Colonic mucosa (tissue), 4 donors: ENCODE data around the gene CCSAP. TPM values are rescaled to one million over a fixed set of nuclear protein-coding genes. Genes with fewer than 3 reads are reported as not detected.

Experiments
- DNase-seq: peaks from one replicate; pipeline ENCODE4 v3.0.0-alpha.2; 2020
- H3K27ac ChIP-seq: fragments of 200-600 bp; one replicate; pipeline ENCODE4 v1.8.0; 2021
- H3K27me3 ChIP-seq: fragments of 200-600 bp; one replicate; pipeline ENCODE4 v1.8.0; 2021
- H3K36me3 ChIP-seq: fragments of 200-600 bp; one replicate; pipeline ENCODE4 v1.8.0; 2021
- H3K4me1 ChIP-seq: fragments of 200-600 bp; one replicate; pipeline ENCODE4 v1.8.0; 2021; ENCODE audit warnings: mild to moderate bottlenecking
- H3K4me3 ChIP-seq: fragments of 200-600 bp; one replicate; pipeline ENCODE4 v1.8.0; 2021
- H3K9ac ChIP-seq, 2 donors: one replicate each; pipeline ENCODE4 v1.7.0; 2013; ENCODE audit warnings: control low read depth in 2 of 2, low read depth in 2 of 2, low read length in 2 of 2
- H3K9me3 ChIP-seq: fragments of 200-600 bp; one replicate; pipeline ENCODE4 v1.8.0; 2021
- intact Hi-C: fragments of 100-400 bp; cut with DNase I; formaldehyde crosslinking; loops from one replicate; pipeline ENCODE4 v1.14.1; 2022
- total RNA-seq, 2 donors: library from RNA; stranded (reverse); fragmentation: NEBNext Ultra II Directional in 1 of 2; extraction: Animal tissue kit (Norgen Biotek cat#: 25700) in 1 of 2; gene quantifications; one replicate each; pipeline ENCODE4 v1.2.1, GENCODE V29; 2021
- TF ChIP-seq, protein P1 (sequence below): fragments of 200-600 bp; IDR thresholded peaks from one replicate; pipeline ENCODE4 v1.8.0; 2022; ENCODE audit warnings: antibody characterized with exemption, mild to moderate bottlenecking
- donor health status: healthy.
- donor health status: DM: no; HTN: no; CAD: no.
- donor health status: DM: no; HTN: no; CAD: no.

Gene CCSAP
- total RNA-seq, 2 donors from 2014 or later, result 5.2 to 6.2 TPM

DNA sequence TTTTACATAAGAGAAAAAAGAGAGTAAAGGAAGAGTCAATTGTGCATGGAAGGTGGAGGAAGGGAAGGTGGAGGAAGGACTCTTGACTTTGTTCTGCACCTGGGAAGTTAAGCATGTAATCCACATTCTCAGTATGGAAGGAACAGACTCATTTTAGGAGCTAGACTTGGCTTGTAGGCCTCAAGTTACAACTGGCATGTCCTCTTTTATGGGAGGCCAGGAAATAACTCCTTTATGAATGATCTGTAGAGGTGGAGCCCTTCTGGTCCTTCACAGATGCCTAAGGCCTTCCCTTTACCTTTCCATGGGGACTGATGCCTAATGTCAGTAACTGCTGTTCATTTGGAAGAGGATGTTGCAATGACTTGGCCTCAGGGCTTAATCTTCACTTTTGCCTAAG is 29.4 kb upstream of the CCSAP start:
- DNase-seq, result no peak
- no peaks in the 10 kb centered on the region for H3K9me3 ChIP-seq
- H3K27ac ChIP-seq, result no peak overlapping the region
- no peaks in the 10 kb centered on the region for H3K4me1 ChIP-seq
- no peak overlapping the region for H3K9ac ChIP-seq
- no peak overlapping the region for H3K4me3 ChIP-seq
- TF ChIP-seq, protein P1, sequence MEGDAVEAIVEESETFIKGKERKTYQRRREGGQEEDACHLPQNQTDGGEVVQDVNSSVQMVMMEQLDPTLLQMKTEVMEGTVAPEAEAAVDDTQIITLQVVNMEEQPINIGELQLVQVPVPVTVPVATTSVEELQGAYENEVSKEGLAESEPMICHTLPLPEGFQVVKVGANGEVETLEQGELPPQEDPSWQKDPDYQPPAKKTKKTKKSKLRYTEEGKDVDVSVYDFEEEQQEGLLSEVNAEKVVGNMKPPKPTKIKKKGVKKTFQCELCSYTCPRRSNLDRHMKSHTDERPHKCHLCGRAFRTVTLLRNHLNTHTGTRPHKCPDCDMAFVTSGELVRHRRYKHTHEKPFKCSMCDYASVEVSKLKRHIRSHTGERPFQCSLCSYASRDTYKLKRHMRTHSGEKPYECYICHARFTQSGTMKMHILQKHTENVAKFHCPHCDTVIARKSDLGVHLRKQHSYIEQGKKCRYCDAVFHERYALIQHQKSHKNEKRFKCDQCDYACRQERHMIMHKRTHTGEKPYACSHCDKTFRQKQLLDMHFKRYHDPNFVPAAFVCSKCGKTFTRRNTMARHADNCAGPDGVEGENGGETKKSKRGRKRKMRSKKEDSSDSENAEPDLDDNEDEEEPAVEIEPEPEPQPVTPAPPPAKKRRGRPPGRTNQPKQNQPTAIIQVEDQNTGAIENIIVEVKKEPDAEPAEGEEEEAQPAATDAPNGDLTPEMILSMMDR, result no peak
- no peaks in the 10 kb centered on the region for H3K36me3 ChIP-seq
- intact Hi-C loops, result no loop called here
- no peaks in the 10 kb centered on the region for H3K27me3 ChIP-seq

DNA sequence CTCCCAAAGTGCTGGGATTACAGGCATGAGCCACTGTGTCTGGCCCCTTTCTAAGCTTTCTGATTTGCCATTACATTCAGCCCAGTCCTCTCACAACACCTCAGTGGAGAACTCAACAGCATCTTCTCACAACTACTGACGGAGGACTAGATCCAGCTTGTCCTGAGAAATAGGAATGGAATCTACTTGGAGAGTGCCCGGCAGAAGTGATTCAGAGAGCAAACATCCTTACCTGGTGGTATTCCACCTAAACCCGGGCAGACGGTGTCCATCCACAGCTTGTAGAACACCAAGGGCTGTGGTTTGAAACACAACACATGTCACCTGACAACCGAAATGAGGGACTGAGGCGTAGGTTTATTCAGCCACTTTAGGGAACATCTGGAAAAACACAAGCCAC is 28.8 kb upstream of the CCSAP start:
- no peak for DNase-seq
- no peaks in the 10 kb centered on the region for H3K9me3 ChIP-seq
- no peak overlapping the region for H3K4me3 ChIP-seq
- intact Hi-C loops, result no loop called here
- TF ChIP-seq, protein P1, result no peak
- no peaks in the 10 kb centered on the region for H3K36me3 ChIP-seq
- H3K27ac ChIP-seq, result no peak overlapping the region
- H3K9ac ChIP-seq, result no peak overlapping the region
- no peaks in the 10 kb centered on the region for H3K4me1 ChIP-seq
- no peaks in the 10 kb centered on the region for H3K27me3 ChIP-seq

DNA sequence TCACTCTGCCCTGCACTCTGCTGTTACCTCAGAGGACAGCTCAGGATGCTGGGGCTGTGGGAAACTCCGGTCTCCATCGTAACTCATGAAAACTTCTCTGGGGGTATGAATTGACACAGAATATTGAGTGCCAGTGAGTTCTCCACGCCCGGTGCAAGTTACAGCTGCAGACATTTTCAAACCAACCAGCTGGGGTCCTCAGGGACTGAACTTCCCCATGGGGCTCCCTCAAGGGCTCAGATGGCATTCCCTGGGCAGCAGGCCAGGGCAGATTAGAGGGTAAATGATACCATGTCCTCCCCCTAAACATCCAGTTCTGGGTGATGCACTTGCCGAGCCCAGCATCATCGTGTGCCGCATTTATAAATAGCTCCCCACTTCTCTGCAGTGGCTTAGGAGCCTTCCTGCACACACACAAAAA is 27.8 kb upstream of the CCSAP start:
- no peak for DNase-seq
- Histone ChIP-seq H3K9ac (no peak overlapping the region), H3K27ac (no peak overlapping the region), H3K9me3 (no peaks in the 10 kb centered on the region), H3K4me3 (no peak overlapping the region), H3K4me1 (no peaks in the 10 kb centered on the region), H3K36me3 (no peaks in the 10 kb centered on the region), H3K27me3 (no peaks in the 10 kb centered on the region)
- TF ChIP-seq, protein P1, result no peak
- intact Hi-C loops, result no loop called here

DNA sequence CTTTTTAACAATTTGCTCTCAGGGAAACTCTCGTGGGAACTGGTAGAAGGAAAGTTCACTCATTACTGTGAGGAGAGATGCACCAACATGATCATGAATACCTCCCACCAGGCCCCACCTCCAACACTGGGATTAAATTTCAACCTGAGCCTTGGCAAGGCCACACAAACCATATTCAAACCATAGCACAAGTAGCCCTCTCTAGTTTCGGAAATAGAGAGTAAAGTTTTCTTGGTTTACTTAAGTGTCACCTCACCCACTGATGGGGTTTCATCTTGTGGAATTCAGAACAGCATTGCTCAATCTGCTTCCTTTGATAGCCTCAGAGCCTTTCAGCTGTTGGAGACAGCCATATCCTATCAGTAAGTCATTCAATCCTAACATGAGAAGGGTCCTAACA is 25.5 kb upstream of the CCSAP start:
- Histone ChIP-seq H3K4me3 (no peak overlapping the region), H3K9me3 (no peaks in the 10 kb centered on the region), H3K27me3 (no peaks in the 10 kb centered on the region), H3K9ac (no peak overlapping the region), H3K36me3 (no peaks in the 10 kb centered on the region), H3K27ac (no peak overlapping the region), H3K4me1 (no peaks in the 10 kb centered on the region)
- intact Hi-C loops, result no loop called here
- TF ChIP-seq, protein P1, result no peak
- DNase-seq, result no peak

DNA sequence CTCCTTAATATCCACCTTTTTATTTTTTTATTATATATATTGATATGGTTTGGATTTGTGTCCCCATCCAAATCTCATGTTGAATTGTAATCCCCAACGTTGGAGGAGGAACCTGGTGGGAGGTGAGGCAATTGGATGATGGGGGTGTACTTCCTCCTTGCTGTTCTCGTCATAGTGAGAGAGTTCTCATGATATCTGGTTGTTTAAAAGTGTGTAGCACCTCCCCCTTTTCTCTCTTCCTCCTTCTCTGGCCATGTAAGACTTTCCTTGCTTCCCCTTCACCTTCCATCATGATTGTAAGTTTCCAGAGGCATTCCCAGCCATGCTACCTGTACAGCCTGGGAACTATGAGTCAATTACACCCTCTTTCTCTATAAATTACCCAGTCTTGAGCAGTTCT is 22.7 kb upstream of the CCSAP start:
- H3K36me3 ChIP-seq, result no peaks in the 10 kb centered on the region
- TF ChIP-seq, protein P1, result no peak
- H3K9me3 ChIP-seq, result no peaks in the 10 kb centered on the region
- H3K4me1 ChIP-seq, result no peaks in the 10 kb centered on the region
- intact Hi-C loops, result no loop called here
- no peak for DNase-seq
- no peak overlapping the region for H3K27ac ChIP-seq
- no peak overlapping the region for H3K4me3 ChIP-seq
- H3K27me3 ChIP-seq, result no peaks in the 10 kb centered on the region
- no peak overlapping the region for H3K9ac ChIP-seq
